Astrocyte of the hippocampus (primary cell): Measurements from ENCODE around the gene GDI2.
"Not testable (repeated sequence)": the region's sequence is repeated elsewhere in the genome, so short reads cannot be mapped to it uniquely, and the experiment has no call there.

Source experiments
- DNase-seq: peaks from one replicate; pipeline ENCODE4 v3.0.0; 2011; ENCODE audit warnings: low read depth, low spot score

Gene GDI2

DNA sequence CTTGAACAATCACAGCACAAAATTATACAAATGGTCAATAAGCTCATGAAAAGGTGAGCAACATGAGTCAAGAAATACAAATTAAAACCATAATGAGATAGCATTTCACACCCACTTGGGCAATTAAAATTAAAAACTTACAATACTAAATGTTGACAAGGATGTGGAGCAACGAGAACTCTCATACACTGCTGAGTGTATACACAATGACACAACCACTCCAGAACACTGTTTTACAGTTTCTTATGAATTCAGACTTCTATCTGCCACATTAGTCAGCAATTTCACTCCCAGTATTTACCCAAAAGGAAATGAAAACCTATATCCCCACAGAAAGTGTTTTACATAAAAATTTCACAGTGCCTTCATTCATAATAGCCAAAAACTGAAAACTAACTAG is 31.1 kb downstream of the GDI2 start:
- no peak for DNase-seq

DNA sequence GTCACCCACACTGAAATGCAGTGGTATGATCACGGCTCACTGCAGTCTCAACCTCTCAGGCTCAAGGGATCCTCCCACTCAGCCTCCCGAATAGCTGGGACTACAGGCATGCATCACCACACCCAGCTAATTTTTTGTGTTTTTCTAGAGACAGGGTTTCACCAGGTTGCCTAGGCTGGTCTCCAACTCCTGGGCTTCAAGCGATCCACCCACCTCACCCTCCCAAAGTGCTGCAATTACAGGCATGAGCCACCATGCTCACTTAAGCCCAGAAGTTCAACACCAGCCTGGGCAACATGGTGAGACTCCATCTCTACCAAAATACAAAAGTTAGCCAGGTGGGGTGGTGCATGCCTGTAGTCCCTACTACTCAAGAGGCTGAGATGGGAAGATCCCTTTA is 33.5 kb downstream of the GDI2 start:
- DNase-seq, result no peak

GRCh38 chr10:5777758-5778157 is 35.5 kb downstream of the GDI2 start:
- not testable (repeated sequence) for DNase-seq

DNA sequence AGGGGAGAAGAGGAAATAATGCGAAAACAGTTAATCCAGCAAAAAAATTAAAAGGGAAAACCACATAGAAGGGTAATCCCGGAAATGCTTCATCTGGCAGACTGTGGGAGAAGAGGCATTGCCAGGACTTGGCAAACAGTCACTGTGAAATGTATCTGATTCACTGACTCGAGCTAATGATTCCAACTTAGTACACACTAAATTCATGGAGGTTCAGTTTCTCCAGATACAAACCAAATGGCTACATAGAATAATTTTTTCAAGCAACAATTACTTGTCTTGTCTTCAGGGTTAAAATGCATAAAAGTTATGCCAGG is 36.4 kb downstream of the GDI2 start:
- DNase-seq, result peak; percentile 75

DNA sequence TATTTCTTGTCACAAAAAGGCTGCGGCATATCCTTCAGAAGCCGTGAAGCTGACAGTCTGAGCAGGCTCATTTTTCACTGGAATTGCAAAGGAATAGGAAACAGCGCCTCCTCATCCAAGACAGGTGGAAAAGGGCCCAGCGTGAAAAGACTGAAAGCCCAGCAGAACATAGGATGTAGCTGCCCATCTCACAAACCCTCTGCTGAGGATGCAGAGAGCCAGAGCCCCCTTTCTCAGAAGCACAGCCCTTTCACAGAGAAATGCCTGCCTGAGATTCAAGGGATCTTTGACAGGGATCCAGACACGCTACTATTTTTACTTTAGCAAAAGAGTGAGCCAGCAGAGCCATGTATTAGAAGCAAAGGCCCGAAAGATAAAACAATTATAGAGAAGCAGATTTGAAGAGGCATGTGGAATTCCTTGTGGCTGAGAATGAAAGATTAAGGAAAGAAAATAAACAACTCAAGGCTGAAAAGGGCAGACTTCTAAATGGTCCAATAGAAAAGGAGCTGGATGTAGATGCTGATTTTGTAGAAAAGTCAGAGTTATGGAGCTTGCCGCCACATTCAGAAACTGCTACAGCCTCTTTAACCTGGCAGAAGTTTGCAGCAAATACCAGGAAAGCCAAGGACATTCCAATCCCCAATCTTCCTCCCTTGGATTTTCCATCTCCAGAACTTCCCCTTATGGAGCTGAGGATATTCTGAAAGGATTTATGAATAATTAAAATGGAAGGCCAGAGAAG is 36.9 kb downstream of the GDI2 start:
- peak; percentile 53 for DNase-seq

GRCh38 chr10:5775685-5776084 is 37.5 kb downstream of the GDI2 start:
- no peak for DNase-seq

- DNase-seq, result no peak
Observed at GRCh38 chr10:5774987-5775620, 38.1 kb downstream of the GDI2 start.

DNA sequence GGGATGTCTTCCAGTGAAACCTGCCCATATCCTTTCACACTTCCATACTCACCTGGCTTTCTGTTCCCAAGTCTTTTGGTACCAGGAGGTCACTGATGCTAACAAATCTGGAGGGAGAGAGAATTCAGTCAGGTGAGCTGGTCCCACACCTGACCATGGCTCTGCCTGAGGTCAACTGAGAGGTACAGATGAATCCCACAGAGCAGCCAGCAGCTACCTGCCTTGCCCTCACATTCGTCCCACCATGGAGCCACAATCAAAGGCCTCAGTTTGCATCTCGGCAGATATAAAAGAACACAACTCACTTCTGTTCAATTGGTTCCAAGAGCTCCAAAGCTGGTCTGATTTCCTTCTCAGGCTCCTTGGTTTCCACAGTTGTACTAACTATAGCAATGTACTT is 47.0 kb downstream of the GDI2 start:
- DNase-seq, result no peak

- no peak for DNase-seq
Observed at GRCh38 chr10:5765617-5766016, 47.6 kb downstream of the GDI2 start.

DNA sequence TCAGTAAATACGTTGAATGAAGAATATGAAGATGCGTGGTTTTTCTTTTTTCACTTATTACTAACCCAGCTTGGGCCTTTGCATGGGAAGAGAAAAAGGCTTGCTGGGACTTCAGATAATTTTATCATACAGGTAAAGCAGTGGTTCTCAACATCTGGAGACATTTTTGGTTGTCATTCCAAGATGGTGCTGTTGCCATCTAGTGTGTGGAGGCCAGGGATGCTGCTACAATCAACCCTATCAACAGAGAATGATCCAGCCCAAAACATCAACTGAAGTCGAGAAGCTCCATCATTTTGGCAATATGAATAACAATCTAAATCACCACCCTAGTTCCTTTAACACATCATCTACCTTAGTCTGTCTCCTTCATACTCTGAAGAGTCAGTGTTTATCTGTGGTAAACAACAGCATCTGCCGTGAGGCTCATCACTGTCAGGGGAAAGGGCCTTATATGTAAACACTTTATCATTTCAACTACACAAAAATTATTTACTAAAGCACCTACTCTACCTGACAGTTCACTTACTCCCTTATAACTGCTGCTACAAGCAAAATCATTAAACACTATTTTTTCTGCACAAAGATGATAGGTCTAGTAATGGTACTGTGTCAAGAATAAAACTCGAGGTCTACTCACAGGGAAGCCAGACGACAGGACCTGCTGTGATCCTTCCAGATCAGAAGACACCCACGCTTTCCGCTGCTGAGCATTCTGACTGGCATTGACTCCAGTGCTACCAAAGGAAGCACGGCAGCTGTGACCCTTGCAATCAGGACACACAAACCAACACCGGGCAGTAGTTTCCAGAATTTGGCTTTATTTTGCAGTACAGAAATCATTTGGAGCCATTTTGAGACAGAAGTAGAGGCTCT is 48.6 kb downstream of the GDI2 start:
- no peak for DNase-seq

DNA sequence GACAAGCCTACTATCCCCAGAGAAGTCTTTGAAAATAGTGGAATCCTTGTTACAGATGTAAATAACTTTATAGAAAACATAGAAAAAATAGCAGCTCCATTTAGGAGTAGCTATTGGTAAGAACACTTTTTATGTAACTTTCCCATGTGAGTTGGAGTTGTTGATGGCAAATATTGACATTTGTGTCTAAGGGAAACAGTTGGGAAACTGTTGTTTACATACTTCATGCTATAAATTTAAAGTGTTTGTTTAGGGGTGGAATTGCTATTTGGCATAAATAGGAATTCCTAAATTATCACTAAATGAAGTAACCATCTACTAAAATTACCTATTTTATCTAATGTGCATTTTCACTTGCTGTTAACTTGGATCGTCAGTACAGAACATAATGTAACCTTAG is 50.7 kb downstream of the GDI2 start:
- no peak for DNase-seq

- no peak for DNase-seq
Observed at GRCh38 chr10:5761220-5761619, 52.0 kb downstream of the GDI2 start.

- DNase-seq, result no peak
Observed at GRCh38 chr10:5760515-5760914, 52.7 kb downstream of the GDI2 start.

GRCh38 chr10:5758927-5759326 is 54.3 kb downstream of the GDI2 start:
- DNase-seq, result no peak

GRCh38 chr10:5757766-5758517 is 55.3 kb downstream of the GDI2 start:
- no peak for DNase-seq

DNA sequence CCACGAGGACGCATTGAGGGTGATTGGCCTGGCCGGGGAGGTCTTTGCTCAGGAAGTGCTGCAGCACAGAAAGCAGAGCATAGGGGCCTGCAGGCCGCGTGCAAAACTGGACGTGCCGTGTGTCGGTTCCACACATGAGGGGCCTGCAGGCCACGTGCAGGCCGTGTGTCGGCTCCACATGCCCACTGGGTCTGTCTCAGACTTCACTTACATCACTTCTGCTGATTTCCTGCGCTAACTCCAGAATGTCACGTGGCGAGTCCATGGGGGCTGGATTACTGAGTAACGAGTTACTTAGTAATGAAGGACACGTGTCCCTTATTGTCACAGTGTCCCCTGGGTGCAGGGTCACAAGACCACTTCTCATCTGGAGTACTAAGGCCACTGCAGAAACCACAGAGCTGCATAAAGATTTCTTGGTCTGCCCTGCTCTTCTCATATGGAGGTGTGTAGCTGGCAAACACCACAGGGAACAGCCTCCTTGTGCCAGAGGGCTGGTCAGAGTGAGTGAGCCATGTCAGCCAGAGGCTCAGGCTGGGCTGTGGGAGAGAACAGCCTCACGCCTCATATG is 60.8 kb downstream of the GDI2 start:
- DNase-seq, result peak; percentile 29

DNA sequence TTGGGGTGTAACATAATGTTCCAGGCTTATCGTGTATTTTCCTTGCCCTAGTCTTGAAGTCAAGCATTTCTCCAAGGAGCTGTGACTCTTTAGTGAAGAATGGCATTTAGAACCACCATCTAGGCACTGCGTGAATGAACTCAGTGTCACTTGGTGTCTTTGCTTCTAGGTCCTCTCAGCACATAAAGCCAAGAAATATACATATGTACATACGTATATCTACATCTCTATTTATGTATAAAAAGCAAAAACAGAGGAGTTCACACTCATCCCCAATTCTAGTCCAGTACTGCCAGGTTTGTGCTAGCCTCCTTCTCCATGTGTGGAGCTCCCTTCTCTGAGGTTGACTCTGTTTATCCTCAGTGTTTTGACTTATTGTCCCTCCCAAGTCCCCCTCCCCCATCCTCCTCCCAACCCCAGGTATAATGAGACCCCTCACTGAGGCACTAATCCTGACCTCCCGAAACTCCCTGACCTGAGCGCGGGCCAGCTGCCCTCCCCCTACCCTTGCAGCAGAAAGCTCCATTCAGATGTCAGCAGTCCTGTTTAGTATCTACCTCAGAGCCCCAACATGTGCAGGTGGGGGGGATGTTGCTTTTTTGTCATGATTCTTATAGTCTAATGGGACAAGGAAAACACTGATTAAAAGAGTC is 61.5 kb downstream of the GDI2 start:
- no peak for DNase-seq

GRCh38 chr10:5748394-5748803 is 64.8 kb downstream of the GDI2 start:
- DNase-seq, result no peak

- DNase-seq, result peak; percentile 16
Observed at GRCh38 chr10:5746197-5746596, 67.0 kb downstream of the GDI2 start.

DNA sequence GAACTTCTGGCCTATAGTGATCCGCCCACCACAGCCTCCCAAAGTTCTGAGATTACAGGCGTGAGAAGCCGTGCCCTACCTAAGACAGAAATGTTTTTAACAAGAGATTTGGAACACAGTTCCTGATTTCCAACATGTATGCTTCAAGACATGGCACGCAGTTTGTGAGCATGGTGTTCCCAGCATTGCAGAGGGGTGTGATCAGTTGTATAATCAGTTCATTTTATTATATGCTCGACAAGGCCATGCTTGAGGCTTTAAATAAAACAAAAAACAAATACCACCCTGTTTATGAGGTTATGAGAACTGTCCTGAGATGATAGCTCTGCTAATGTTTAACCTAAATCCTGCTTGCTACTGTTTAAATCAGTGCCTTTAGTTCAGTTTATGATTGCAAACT is 68.4 kb downstream of the GDI2 start:
- DNase-seq, result no peak

DNA sequence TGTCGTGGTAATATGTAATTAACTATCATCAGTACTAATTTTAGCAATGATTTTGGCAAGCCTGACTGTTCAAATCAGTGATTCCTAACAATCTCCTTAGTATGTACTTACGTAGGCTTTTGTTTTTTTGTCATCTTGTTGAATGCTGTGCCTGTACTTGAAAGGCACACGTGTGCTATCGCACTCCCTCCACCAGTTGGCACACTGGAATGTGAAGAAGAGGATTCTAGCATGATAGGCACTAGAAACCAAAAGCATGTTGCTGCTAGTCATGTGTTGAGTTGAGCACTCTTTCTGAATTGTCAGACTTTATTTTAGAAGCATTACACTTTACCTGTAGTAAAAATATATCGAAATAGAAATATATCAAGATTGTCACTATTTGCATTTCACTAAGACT is 69.5 kb downstream of the GDI2 start:
- DNase-seq, result no peak
